SJCRH30 (cell line): ENCODE results near the gene IL36RN. TPM values are rescaled to one million over a fixed set of nuclear protein-coding genes. Genes with fewer than 3 reads are reported as not detected.

Experiments
- DNase-seq, 2 experiments: peaks; one replicate each; pipeline ENCODE4 v3.0.0-alpha.2; 2015 to 2020
- H3K27ac ChIP-seq: fragments of 250-450 bp; sonication (Bioruptor Pico); 2 replicates; pipeline ENCODE4 v1.5.1; 2020; ENCODE audit warnings: mild to moderate bottlenecking, moderate library complexity
- H3K27me3 ChIP-seq: fragments of 250-450 bp; sonication (Bioruptor Pico); 2 replicates; pipeline ENCODE4 v1.5.1; 2020; ENCODE audit warnings: mild to moderate bottlenecking, moderate library complexity
- H3K36me3 ChIP-seq: fragments of 250-450 bp; sonication (Bioruptor Pico); 2 replicates; pipeline ENCODE4 v1.5.1; 2020; ENCODE audit warnings: mild to moderate bottlenecking, moderate library complexity
- H3K4me1 ChIP-seq: fragments of 250-450 bp; sonication (Bioruptor Pico); 2 replicates; pipeline ENCODE4 v1.5.1; 2020; ENCODE audit warnings: mild to moderate bottlenecking, moderate library complexity
- H3K4me3 ChIP-seq: fragments of 250-450 bp; sonication (Bioruptor Pico); 2 replicates; pipeline ENCODE4 v1.5.1; 2020; ENCODE audit warnings: mild to moderate bottlenecking, moderate library complexity
- H3K9me3 ChIP-seq: fragments of 250-450 bp; sonication (Bioruptor Pico); replicated peaks from 2 replicates; pipeline ENCODE4 v1.5.1; 2020; ENCODE audit warnings: mild to moderate bottlenecking, moderate library complexity
- total RNA-seq: library from RNA; depleted of rRNA; stranded (reverse); fragments of >200 nt; shearing (Covaris generic); gene quantifications from 2 replicates; pipeline ENCODE4 v1.2.3, GENCODE V29; 2014

Gene IL36RN
- total RNA-seq, 1 experiment from 2014 or later: not detected

GRCh38 chr2:113060396-113060795, 1.4 kb downstream of the IL36RN start:
- no peak for DNase-seq
- Histone ChIP-seq H3K27ac (no peak overlapping the region), H3K4me1 (no peaks in the 10 kb centered on the region), H3K4me3 (no peak overlapping the region), H3K9me3 (no peaks in the 10 kb centered on the region), H3K27me3 (no peaks in the 10 kb centered on the region), H3K36me3 (no peaks in the 10 kb centered on the region)

- DNase-seq: no peak
- Histone ChIP-seq H3K9me3 (no peaks in the 10 kb centered on the region), H3K27me3 (no peaks in the 10 kb centered on the region), H3K4me1 (no peaks in the 10 kb centered on the region), H3K36me3 (no peaks in the 10 kb centered on the region), H3K27ac (no peak overlapping the region), H3K4me3 (no peak overlapping the region)
Observed at GRCh38 chr2:113060796-113061195, 1.8 kb downstream of the IL36RN start.

- DNase-seq: no peak
- no peak overlapping the region for H3K27ac ChIP-seq
- no peaks in the 10 kb centered on the region for H3K36me3 ChIP-seq
- H3K4me3 ChIP-seq: no peak overlapping the region
- no peaks in the 10 kb centered on the region for H3K27me3 ChIP-seq
- H3K9me3 ChIP-seq: no peaks in the 10 kb centered on the region
- no peaks in the 10 kb centered on the region for H3K4me1 ChIP-seq
Observed at GRCh38 chr2:113061241-113061640, 2.2 kb downstream of the IL36RN start.

- no peak overlapping the region for H3K27ac ChIP-seq
- DNase-seq: no peak
- H3K4me3 ChIP-seq: no peak overlapping the region
- H3K27me3 ChIP-seq: no peaks in the 10 kb centered on the region
- no peaks in the 10 kb centered on the region for H3K36me3 ChIP-seq
- H3K4me1 ChIP-seq: no peaks in the 10 kb centered on the region
- H3K9me3 ChIP-seq: no peaks in the 10 kb centered on the region
Observed at GRCh38 chr2:113061896-113062770, 3.1 kb downstream of the IL36RN start.

- no peak for DNase-seq
- no peaks in the 10 kb centered on the region for H3K27me3 ChIP-seq
- H3K4me1 ChIP-seq: no peaks in the 10 kb centered on the region
- no peaks in the 10 kb centered on the region for H3K9me3 ChIP-seq
- H3K36me3 ChIP-seq: no peaks in the 10 kb centered on the region
- H3K27ac ChIP-seq: no peak overlapping the region
- H3K4me3 ChIP-seq: no peak overlapping the region
Observed at GRCh38 chr2:113064281-113064680, 5.3 kb downstream of the IL36RN start.

- no peaks in the 10 kb centered on the region for H3K9me3 ChIP-seq
- H3K36me3 ChIP-seq: no peaks in the 10 kb centered on the region
- H3K4me3 ChIP-seq: no peak overlapping the region
- H3K27ac ChIP-seq: no peak overlapping the region
- no peaks in the 10 kb centered on the region for H3K27me3 ChIP-seq
- H3K4me1 ChIP-seq: no peaks in the 10 kb centered on the region
- DNase-seq: no peak
Observed at GRCh38 chr2:113064898-113065297, 5.9 kb downstream of the IL36RN start.

DNA sequence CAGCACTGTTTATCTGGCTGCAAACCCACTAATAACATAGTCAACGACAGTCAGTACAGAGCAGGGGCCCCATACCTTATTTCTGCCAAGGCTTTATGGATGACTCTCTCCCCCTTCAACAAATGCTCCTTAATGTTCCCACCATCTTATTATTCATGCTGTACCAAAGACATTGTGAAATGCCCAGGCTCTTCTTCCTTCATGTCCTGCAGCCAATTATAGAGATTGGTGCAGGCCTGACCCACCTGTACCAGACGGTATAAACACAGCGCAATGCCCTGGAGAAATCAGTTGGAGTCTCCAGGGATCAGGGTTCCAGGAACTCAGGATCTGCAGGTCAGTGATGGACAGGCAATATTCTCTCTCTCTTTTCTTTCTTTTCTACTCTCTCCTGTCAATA, 8.7 kb downstream of the IL36RN start, which contains the start of gene IL1F10:
Gene IL1F10, plus strand, starts transcription at position 290 of the 400 bp plus-strand sequence. CDS start 4,769 bp downstream, outside the sequence.
- Histone ChIP-seq H3K36me3 (no peaks in the 10 kb centered on the region), H3K4me1 (no peaks in the 10 kb centered on the region), H3K9me3 (no peaks in the 10 kb centered on the region), H3K27ac (no peak within 1 kb of the TSS), H3K27me3 (no peaks in the 10 kb centered on the region), H3K4me3 (no peak within 1 kb of the TSS)
- DNase-seq: no peak

- Histone ChIP-seq H3K27me3 (no peaks in the 10 kb centered on the region), H3K4me1 (no peaks in the 10 kb centered on the region), H3K9me3 (no peaks in the 10 kb centered on the region), H3K27ac (no peak overlapping the region), H3K36me3 (no peaks in the 10 kb centered on the region), H3K4me3 (no peak overlapping the region)
- DNase-seq: no peak
Observed at GRCh38 chr2:113068249-113068648, 9.3 kb downstream of the IL36RN start.

DNA sequence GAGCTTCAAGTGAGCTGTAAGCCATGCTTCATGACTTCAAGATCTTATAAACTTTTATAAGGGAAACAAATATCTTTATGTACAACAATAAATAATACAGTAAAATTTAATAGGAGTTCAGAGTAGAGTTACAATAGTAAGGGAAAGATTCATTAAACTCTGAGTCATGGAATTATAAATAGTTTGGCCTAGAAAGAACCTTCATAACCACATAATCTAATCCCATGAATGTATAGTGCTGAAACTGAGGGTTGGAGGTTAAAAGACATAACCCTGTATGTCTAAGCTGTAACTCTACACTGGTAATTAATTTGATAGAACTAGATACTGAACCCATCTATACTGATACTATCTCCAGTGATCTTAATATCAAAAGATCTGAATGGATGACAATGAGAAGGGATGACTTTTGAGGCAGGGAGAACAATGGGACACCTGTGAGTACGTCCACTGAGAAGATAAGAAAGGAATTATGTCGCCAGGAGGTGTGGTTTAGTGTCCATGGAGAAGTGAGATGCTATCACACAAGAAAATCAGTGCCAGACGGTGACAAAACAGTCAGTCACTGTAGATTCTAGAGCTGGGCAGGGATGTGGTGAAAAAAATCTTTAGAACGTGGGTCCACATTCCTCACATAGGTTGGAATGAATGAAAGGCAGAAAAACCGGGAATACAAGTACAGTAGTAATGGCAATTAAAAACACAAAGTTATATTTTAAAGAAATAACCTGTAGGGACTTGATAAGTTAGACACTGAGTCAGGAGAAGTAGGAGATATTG, 9.9 kb downstream of the IL36RN start:
- DNase-seq: no peak

GRCh38 chr2:113069676-113070605, 10.9 kb downstream of the IL36RN start:
- Histone ChIP-seq H3K4me3 (no peak overlapping the region), H3K9me3 (no peaks in the 10 kb centered on the region), H3K27me3 (no peaks in the 10 kb centered on the region), H3K4me1 (no peaks in the 10 kb centered on the region), H3K36me3 (no peaks in the 10 kb centered on the region), H3K27ac (no peak overlapping the region)
- no peak for DNase-seq

More for the DNA sequence above, 9.9 kb downstream of the IL36RN start:
- Histone ChIP-seq H3K27me3 (no peaks in the 10 kb centered on the region), H3K9me3 (no peaks in the 10 kb centered on the region), H3K4me1 (no peaks in the 10 kb centered on the region), H3K36me3 (no peaks in the 10 kb centered on the region), H3K27ac (no peak overlapping the region), H3K4me3 (no peak overlapping the region)

GRCh38 chr2:113070606-113070975, 11.6 kb downstream of the IL36RN start:
- no peaks in the 10 kb centered on the region for H3K4me1 ChIP-seq
- no peaks in the 10 kb centered on the region for H3K27me3 ChIP-seq
- DNase-seq: no peak
- no peaks in the 10 kb centered on the region for H3K9me3 ChIP-seq
- no peak overlapping the region for H3K27ac ChIP-seq
- no peaks in the 10 kb centered on the region for H3K36me3 ChIP-seq
- H3K4me3 ChIP-seq: no peak overlapping the region

GRCh38 chr2:113072584-113072983, 13.6 kb downstream of the IL36RN start:
- no peaks in the 10 kb centered on the region for H3K27me3 ChIP-seq
- no peaks in the 10 kb centered on the region for H3K9me3 ChIP-seq
- no peaks in the 10 kb centered on the region for H3K4me1 ChIP-seq
- H3K27ac ChIP-seq: no peak overlapping the region
- DNase-seq: no peak
- no peaks in the 10 kb centered on the region for H3K36me3 ChIP-seq
- H3K4me3 ChIP-seq: no peak overlapping the region

- Histone ChIP-seq H3K9me3 (no peaks in the 10 kb centered on the region), H3K4me3 (no peak overlapping the region), H3K27ac (no peak overlapping the region), H3K27me3 (no peaks in the 10 kb centered on the region), H3K36me3 (no peaks in the 10 kb centered on the region), H3K4me1 (no peaks in the 10 kb centered on the region)
- no peak for DNase-seq
Observed at GRCh38 chr2:113073325-113073834, 14.4 kb downstream of the IL36RN start.

DNA sequence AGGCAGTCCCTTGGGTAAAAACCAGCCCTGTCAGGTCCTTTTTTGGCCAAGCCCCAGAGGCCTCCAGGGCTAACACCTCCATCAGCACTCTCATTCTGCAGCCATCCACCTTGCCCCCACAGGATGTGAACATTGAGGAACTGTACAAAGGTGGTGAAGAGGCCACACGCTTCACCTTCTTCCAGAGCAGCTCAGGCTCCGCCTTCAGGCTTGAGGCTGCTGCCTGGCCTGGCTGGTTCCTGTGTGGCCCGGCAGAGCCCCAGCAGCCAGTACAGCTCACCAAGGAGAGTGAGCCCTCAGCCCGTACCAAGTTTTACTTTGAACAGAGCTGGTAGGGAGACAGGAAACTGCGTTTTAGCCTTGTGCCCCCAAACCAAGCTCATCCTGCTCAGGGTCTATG, 16.0 kb downstream of the IL36RN start:
- Histone ChIP-seq H3K27me3 (no peaks in the 10 kb centered on the region), H3K36me3 (no peaks in the 10 kb centered on the region), H3K9me3 (no peaks in the 10 kb centered on the region), H3K4me1 (no peaks in the 10 kb centered on the region), H3K27ac (no peak overlapping the region), H3K4me3 (no peak overlapping the region)
- DNase-seq: no peak
